HCT116 (cell line): ENCODE results near the gene LRRC72. TPM values are rescaled to one million over a fixed set of nuclear protein-coding genes. Genes with fewer than 3 reads are reported as not detected.

Source experiments
- ATAC-seq: fragments of 200-7000 bp; cut with Tn5 transposase; 2 replicates; pipeline ENCODE4 v1.9.1; 2020; ENCODE audit warnings: mild to moderate bottlenecking, moderate library complexity
- BruUV-seq: library from RNA; stranded (reverse); fragments of 400-500 nt; replicated peaks from 2 replicates; lab custom pipeline; 2021; lab: Mats Ljungman, UMichigan
- CTCF ChIA-PET: fragments of 300-600 bp; sonication (Branson Sonifier 250); formaldehyde crosslinking; loops from one replicate; lab custom pipeline; 2021; ENCODE audit warnings: antibody characterized with exemption; lab: Charles Lee
- POLR2A ChIA-PET: fragments of 300-600, 350-600 bp; sonication (Branson Sonifier 250); formaldehyde crosslinking; loops from one replicate; lab custom pipeline; 2021; ENCODE audit warnings: antibody characterized with exemption; lab: Charles Lee
- RAD21 ChIA-PET, 2 experiments: fragments of 300-600 bp; sonication (Branson Sonifier 250); formaldehyde crosslinking; loops; one replicate each; lab custom pipeline; 2023; ENCODE audit warnings: low total read pairs in 2 of 2; ENCODE audit not compliant: uncharacterized antibody in 2 of 2, unreplicated experiment in 2 of 2, low non-redundant PET in 1 of 2; lab: Charles Lee
- DNase-seq: peaks from one replicate; pipeline ENCODE4 v3.0.0-alpha.2; 2010; ENCODE audit warnings: low read depth, low spot score
- H2AFZ ChIP-seq: fragments of 200-600 bp; shearing (Covaris generic), sonication (generic); 2 replicates; pipeline ENCODE4 v1.6.1; 2017; ENCODE audit warnings: low read depth, mixed run types, mixed read lengths, antibody characterized with exemption, low read length; ENCODE audit not compliant: poor library complexity, severe bottlenecking
- H3K27ac ChIP-seq: 2 replicates; pipeline ENCODE4 v1.5.1; 2012; ENCODE audit warnings: low read depth, low read length
- H3K27me3 ChIP-seq: fragments of 200-600 bp; sonication (generic); 2 replicates; pipeline ENCODE4 v1.6.1; 2016; ENCODE audit warnings: mixed run types, low read length, mixed read lengths; ENCODE audit not compliant: insufficient read depth
- H3K36me3 ChIP-seq, 2 experiments: fragments of 200-500 bp in 1 of 2; fragments of 200-600 bp in 1 of 2; sonication (Bioruptor generic) in 1 of 2; sonication (generic) in 1 of 2; 2 replicates each; pipeline versions ENCODE4 v1.5.1 to v1.6.1; 2014 to 2016; ENCODE audit warnings: low read length in 2 of 2, inconsistent platforms in 1 of 2, mixed read lengths in 1 of 2, mixed run types in 1 of 2; ENCODE audit not compliant: insufficient read depth in 2 of 2, control insufficient read depth in 1 of 2
- H3K4me1 ChIP-seq, 2 experiments: fragments of 200-600 bp in 1 of 2; sonication (generic) in 1 of 2; 2 replicates each; pipeline versions ENCODE4 v1.5.1 to v1.6.1; 2012 to 2017; ENCODE audit warnings: low read length in 2 of 2, inconsistent platforms in 1 of 2, mild to moderate bottlenecking in 1 of 2, mixed read lengths in 1 of 2, mixed run types in 1 of 2, moderate library complexity in 1 of 2; ENCODE audit not compliant: insufficient read depth in 2 of 2, control insufficient read depth in 1 of 2
- H3K4me2 ChIP-seq: fragments of 200-600 bp; sonication (generic); 2 replicates; pipeline ENCODE4 v1.6.1; 2017; ENCODE audit warnings: mixed run types, low read length, mixed read lengths
- H3K4me3 ChIP-seq, 2 experiments: fragments of 200-600 bp in 1 of 2; sonication (generic) in 1 of 2; replicated peaks in 1 of 2; 2 replicates each; pipeline ENCODE4 v1.5.1; 2011 to 2016; ENCODE audit warnings: low read length in 2 of 2, control low read depth in 1 of 2, low read depth in 1 of 2, mild to moderate bottlenecking in 1 of 2, mixed read lengths in 1 of 2, mixed run types in 1 of 2
- H3K79me2 ChIP-seq: fragments of 200-600 bp; sonication (generic); 2 replicates; pipeline ENCODE4 v1.6.1; 2017; ENCODE audit warnings: mild to moderate bottlenecking, mixed run types, low read length, moderate library complexity, mixed read lengths; ENCODE audit not compliant: insufficient read depth
- H3K9ac ChIP-seq: fragments of 200-600 bp; sonication (generic); 2 replicates; pipeline ENCODE4 v1.6.1; 2016; ENCODE audit warnings: low read length, mixed read lengths
- H3K9me2 ChIP-seq: fragments of 200-600 bp; sonication (generic), shearing (Covaris generic); 2 replicates; pipeline ENCODE4 v1.6.1; 2017; ENCODE audit warnings: mixed run types, mild to moderate bottlenecking, moderate library complexity; ENCODE audit not compliant: insufficient read depth
- H3K9me3 ChIP-seq, 2 experiments: fragments of 200-500 bp in 1 of 2; fragments of 200-600 bp in 1 of 2; sonication (Bioruptor generic) in 1 of 2; sonication (generic) in 1 of 2; 2 replicates each; pipeline ENCODE4 v1.6.1; 2014 to 2017; ENCODE audit warnings: low read length in 2 of 2, mixed read lengths in 2 of 2, inconsistent platforms in 1 of 2, low read depth in 1 of 2, mild to moderate bottlenecking in 1 of 2, mixed run types in 1 of 2, moderate library complexity in 1 of 2; ENCODE audit not compliant: control insufficient read depth in 1 of 2, insufficient read depth in 1 of 2
- H4K20me1 ChIP-seq: fragments of 200-600 bp; sonication (generic), shearing (Covaris generic); 2 replicates; pipeline ENCODE4 v1.6.1; 2017; ENCODE audit warnings: mixed run types, mild to moderate bottlenecking, moderate library complexity; ENCODE audit not compliant: insufficient read depth
- ATF3 ChIP-seq: IDR thresholded peaks from 2 replicates; pipeline ENCODE4 v1.6.1; 2012
- CBX3 ChIP-seq: IDR thresholded peaks from 2 replicates; pipeline ENCODE4 v1.6.1; 2012; ENCODE audit warnings: low read depth
- CEBPB ChIP-seq: IDR thresholded peaks from 2 replicates; pipeline ENCODE4 v1.6.1; 2012; ENCODE audit warnings: low read depth
- CTCF ChIP-seq, 3 experiments: fragments of 200-600 bp in 1 of 3; sonication (generic) in 1 of 3; IDR thresholded peaks in 2 of 3; conservative IDR thresholded peaks in 1 of 3; 2 replicates each; pipeline ENCODE4 v1.5.1; 2012 to 2017; ENCODE audit warnings: low read depth in 2 of 3, low read length in 2 of 3, antibody characterized with exemption in 1 of 3, borderline replicate concordance in 1 of 3, control low read depth in 1 of 3, mild to moderate bottlenecking in 1 of 3, mixed read lengths in 1 of 3, mixed run types in 1 of 3, moderate library complexity in 1 of 3; ENCODE audit not compliant: insufficient read depth in 1 of 3
- ELF1 ChIP-seq: IDR thresholded peaks from 2 replicates; pipeline ENCODE4 v1.6.1; 2012; ENCODE audit warnings: low read depth, borderline replicate concordance
- EZH2 ChIP-seq: fragments of 200-600 bp; sonication (generic); IDR thresholded peaks from 2 replicates; pipeline ENCODE4 v1.6.1; 2017; ENCODE audit warnings: antibody characterized with exemption, mixed run types
- EZH2phosphoT487 ChIP-seq: fragments of 200-600 bp; IDR thresholded peaks from 2 replicates; pipeline ENCODE4 v1.6.1; 2018; ENCODE audit warnings: antibody characterized with exemption, borderline replicate concordance
- FOSL1 ChIP-seq: IDR thresholded peaks from 2 replicates; pipeline ENCODE4 v1.6.1; 2012; ENCODE audit warnings: low read depth
- JUND ChIP-seq: IDR thresholded peaks from 2 replicates; pipeline ENCODE4 v1.6.1; 2012
- MAX ChIP-seq: IDR thresholded peaks from 2 replicates; pipeline ENCODE4 v1.6.1; 2012
- POLR2A ChIP-seq: IDR thresholded peaks from 2 replicates; pipeline ENCODE4 v1.7.0; 2011; ENCODE audit warnings: borderline replicate concordance; ENCODE audit not compliant: insufficient read depth, insufficient read length; ENCODE audit errors: extremely low read depth
- RAD21 ChIP-seq: IDR thresholded peaks from 2 replicates; pipeline ENCODE4 v1.6.1; 2012; ENCODE audit warnings: low read depth, mild to moderate bottlenecking
- SIN3A ChIP-seq: IDR thresholded peaks from 2 replicates; pipeline ENCODE4 v1.6.1; 2012; ENCODE audit warnings: low read depth
- SRF ChIP-seq: IDR thresholded peaks from 2 replicates; pipeline ENCODE4 v1.6.1; 2012; ENCODE audit warnings: low read depth
- YY1 ChIP-seq: IDR thresholded peaks from 2 replicates; pipeline ENCODE4 v1.6.1; 2011; ENCODE audit warnings: low read length, low read depth, moderate library complexity, mild to moderate bottlenecking; ENCODE audit not compliant: insufficient replicate concordance; ENCODE audit errors: extremely low read depth
- intact Hi-C: fragments of 100-400 bp; cut with micrococcal nuclease; formaldehyde crosslinking; loops from 2 replicates; pipeline ENCODE4 v1.10.0; 2022
- total RNA-seq: library from RNA; stranded (reverse); gene quantifications from one replicate; pipeline ENCODE4 v1.2.1, GENCODE V29; 2021; ENCODE audit not compliant: unreplicated experiment

Gene LRRC72
- total RNA-seq, 1 experiment from 2014 or later: not detected

- H3K4me2 ChIP-seq: no peak overlapping the region
- no peak for TF ChIP-seq ATF3
- no peak for TF ChIP-seq SIN3A
- no peak for TF ChIP-seq YY1
- TF ChIP-seq CBX3: no peak
- no peak for TF ChIP-seq POLR2A
- TF ChIP-seq FOSL1: no peak
- no peak for TF ChIP-seq JUND
- no peak for TF ChIP-seq CEBPB
- no peak for TF ChIP-seq CTCF (IDR thresholded peaks at IDR 0.05 in 2 of 3, conservative IDR thresholded peaks at IDR 0.05 in 1 of 3; ENCODE audit: borderline replicate concordance in 1 of 3, insufficient read depth in 1 of 3, low read depth in 2 of 3, low read length in 2 of 3)
- no peak for TF ChIP-seq ELF1
- no peak for TF ChIP-seq EZH2
- no peak for TF ChIP-seq MAX
- TF ChIP-seq EZH2phosphoT487: no peak
- no peak for TF ChIP-seq RAD21
- no peak for TF ChIP-seq SRF
- TF ChIP-seq, all 23 proteins: peak for 0
- Histone ChIP-seq H4K20me1 (no peaks in the 10 kb centered on the region), H3K9me3 (no peaks in the 10 kb centered on the region), H3K27me3 (no peaks in the 10 kb centered on the region), H3K4me1 (no peaks in the 10 kb centered on the region; a peak in 1 of 4 replicates), H3K9me2 (no peaks in the 10 kb centered on the region), H3K79me2 (no peaks in the 10 kb centered on the region), H3K4me3 (no peak overlapping the region), H3K27ac (no peak overlapping the region), H3K9ac (no peak overlapping the region), H3K36me3 (no peaks in the 10 kb centered on the region), H2AFZ (no peak overlapping the region)
- ChIA-PET POLR2A (no interaction called here), CTCF (no interaction called here), RAD21 (no interaction called here)
- no peak for DNase-seq
- BruUV-seq: no TSS peak
- no peak for ATAC-seq
- intact Hi-C loops: no loop called here
Observed at GRCh38 chr7:16561943-16562342, 35.3 kb downstream of the LRRC72 start.
